DMS79 (cell line): Measurements from ENCODE around the gene PIK3R2.
A peak's percentile ranks its signal among the peaks of the same experiment; 100 is the strongest.

ENCODE experiments used
- DNase-seq: peaks from one replicate; lab custom pipeline; 2025; lab: John Stamatoyannopoulos, UW

PIK3R2 gene

DNA sequence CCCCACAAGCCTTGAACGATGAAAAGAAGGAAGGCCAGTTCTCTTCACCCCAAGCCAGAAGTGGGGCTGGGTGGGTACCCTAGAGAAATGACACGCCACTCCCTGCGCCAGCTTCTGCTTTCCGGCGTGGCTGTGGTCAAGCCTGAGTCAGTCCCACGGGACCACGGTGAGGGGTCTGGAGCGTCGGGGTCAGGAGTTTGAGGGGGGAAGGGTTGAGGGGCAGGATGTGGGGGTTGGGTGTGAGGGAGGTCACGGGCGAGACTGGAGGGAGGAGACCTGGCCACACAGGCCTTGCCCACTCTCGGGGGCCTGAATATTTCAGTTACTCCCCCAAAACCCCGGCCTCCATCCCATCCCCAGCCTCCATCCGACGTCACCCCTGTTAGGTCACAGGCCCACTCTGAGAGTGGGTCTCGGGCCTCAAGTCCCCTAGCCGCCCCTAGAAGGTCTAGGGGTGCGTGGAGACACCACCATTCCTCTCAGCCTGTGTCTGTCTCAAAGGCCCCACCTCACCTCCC is 20.1 kb downstream of the PIK3R2 start:
- DNase-seq: no peak

DNA sequence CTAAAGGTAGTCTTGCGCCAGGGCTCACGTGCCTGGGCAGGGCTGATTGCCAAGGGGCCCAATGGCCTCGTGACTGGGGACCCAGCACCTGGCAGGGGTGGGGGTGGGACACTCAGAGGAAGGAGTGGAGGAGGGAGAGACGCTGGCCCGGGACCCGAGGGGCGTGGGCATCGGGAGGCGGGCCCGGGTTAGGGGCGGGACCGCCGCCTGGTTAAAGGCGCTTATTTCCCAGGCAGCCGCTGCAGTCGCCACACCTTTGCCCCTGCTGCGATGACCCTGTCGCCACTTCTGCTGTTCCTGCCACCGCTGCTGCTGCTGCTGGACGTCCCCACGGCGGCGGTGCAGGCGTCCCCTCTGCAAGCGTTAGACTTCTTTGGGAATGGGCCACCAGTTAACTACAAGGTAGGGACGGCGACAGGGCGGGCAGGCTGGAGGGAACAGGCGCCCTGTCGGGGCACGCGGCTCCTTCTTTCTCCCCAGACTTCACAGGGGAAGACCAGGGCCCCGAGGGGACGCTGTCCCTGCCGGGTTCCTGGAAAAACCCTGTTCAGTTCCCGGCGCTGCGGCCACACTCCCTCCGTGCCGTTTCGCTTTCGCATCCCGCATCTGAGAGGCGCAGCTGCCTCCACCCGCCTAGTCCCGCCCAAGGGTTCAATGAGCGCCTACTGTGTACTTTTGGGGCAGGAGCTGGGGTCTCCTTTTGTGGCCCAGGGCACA is 20.8 kb downstream of the PIK3R2 start, which contains the start of gene IFI30:
TSS of gene IFI30 (plus strand) at position 242 of the 717 bp plus-strand sequence. CDS start at position 271, 29 bp downstream.
- peak; percentile 92 for DNase-seq

DNA sequence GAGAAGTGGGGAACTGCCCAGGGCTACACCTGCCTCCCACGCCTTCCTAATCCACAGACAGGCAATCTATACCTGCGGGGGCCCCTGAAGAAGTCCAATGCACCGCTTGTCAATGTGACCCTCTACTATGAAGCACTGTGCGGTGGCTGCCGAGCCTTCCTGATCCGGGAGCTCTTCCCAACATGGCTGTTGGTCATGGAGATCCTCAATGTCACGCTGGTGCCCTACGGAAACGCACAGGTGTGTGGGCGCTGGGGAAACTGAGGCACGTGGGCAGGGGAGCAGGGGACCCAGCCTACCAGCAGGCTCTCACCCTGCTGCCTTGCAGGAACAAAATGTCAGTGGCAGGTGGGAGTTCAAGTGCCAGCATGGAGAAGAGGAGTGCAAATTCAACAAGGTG is 22.0 kb downstream of the PIK3R2 start:
- DNase-seq: no peak

DNA sequence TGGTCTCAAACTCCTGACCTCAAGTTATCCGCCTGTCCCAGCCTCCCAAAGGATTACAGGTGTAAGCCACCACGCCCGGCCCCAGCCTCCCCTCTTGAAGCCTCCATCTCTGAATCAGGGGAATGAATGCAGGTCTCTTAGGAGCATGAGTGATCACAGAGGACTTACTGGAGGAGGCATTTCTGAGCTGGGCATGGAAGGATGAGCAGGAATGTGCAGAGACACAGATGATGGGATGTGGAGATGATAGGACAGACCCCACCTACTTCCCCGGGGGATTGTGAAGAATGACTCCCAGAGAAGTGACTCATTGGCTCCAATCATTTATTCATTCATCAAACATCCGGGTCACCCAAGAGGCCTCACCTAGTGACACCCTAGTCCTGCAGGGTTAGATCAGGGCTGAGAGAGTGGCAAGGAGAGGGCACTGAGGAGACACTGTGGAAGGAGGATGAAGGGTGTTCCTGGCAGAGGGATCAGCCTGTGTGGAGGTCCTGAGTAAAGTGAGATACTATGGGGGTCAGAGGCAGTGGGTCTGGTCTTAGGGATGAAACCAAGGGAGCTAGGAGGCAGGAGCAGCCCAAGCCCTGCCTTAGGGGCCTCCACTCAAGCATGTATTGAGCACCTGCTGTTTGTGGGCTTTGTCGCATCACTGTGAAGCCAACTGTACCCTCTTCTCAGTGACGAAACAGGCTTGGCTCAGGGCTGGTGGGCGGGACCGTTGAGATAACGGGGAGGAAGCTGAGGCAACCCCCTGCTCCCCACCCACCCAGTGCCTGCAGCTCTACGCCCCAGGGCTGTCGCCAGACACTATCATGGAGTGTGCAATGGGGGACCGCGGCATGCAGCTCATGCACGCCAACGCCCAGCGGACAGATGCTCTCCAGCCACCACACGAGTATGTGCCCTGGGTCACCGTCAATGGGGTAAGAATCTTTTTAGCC is 23.7 kb downstream of the PIK3R2 start:
- no peak for DNase-seq

DNA sequence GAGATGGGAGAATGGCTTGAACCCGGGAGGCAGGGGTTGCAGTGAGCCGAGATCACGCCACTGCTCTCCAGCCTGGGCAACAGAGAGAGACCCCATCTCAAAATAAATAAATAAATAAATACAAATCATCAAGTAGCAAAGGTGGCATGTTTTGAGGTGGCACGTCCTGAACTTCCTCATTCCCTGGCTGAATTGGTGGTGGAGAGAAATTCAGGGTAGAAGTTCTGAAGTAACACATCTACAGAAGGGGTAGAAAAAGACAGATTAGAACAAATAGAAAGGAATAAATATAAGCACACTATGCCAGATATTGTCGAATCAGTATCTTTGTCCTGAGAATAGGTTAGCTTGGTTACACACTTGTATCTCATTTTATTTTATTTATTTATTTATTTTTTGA is 27.0 kb downstream of the PIK3R2 start:
- DNase-seq: no peak

DNA sequence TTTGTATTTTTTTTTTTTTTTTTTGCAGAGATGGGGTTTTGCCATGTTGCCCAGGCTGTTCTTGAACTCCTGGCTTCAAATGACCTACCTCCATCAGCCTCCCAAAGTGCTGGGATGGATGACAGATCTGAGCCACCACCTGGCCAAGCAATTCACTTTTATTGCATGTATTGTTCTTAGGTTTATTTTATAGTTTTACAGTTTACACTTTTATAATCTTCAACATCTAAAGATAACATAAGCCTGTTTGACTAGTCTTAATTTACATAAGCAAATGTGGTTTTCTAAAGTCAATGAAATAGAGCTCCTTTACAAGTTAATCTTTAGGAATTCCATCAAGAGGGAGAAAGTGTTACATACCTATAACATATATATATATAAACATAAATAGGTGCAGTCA is 30.6 kb downstream of the PIK3R2 start:
- no peak for DNase-seq

DNA sequence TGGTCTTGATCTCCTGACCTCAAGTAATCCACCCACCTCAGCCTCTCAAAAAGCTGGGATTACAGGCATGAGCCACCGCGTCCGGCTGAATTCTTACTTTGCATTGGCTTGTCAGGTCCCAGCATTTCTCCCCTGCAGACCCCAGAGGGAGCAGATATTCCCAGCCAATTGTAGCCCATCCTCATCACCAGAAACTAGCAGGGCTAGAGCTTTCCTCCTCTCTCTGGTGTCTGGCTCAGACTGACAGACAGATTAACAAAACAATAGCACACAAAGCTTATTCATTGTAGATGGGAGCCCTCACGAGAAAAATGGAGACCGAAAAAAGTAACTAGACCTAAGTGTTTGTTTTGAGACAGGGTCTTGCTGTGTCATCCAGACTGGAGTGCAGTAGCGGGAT is 32.6 kb downstream of the PIK3R2 start:
- DNase-seq: no peak

DNA sequence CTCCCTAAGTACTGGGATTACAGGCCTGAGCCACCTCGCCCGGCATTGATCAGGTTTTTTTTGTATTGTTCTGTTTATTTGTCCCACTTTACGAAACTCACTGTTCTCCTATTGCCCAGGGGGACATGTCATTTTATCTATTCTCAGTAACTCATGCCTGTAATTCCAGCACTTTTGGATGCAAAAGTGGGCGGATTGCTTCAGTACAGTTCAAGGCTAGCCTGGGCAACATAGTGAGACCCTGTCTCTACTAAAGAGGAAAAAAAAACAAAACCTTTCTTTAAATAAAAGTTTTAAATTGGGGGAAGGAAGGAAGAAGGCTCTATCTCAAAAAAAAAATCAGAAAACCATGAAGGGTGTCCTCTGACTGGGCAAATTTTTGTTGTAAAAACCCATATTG is 37.3 kb downstream of the PIK3R2 start:
- DNase-seq: no peak

DNA sequence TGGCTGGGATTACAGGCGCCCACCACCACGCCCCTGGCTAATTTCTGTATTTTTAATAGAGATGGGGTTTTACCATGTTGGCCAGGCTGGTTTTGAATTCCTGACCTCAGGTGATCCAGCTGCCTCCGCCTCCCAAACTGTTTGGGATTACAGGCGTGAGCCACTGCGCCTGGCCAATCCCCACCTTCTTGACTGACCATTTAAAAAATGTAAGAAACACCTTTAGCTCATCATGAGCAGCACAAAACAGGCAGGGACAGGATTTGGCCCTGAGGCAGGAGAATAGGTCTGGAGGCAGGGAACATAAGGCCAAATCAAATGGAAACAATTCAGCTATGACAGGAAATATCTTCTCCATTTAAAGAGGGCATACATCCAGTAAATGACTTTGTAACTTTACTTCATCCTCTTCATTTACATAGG is 38.7 kb downstream of the PIK3R2 start:
- DNase-seq: no peak

DNA sequence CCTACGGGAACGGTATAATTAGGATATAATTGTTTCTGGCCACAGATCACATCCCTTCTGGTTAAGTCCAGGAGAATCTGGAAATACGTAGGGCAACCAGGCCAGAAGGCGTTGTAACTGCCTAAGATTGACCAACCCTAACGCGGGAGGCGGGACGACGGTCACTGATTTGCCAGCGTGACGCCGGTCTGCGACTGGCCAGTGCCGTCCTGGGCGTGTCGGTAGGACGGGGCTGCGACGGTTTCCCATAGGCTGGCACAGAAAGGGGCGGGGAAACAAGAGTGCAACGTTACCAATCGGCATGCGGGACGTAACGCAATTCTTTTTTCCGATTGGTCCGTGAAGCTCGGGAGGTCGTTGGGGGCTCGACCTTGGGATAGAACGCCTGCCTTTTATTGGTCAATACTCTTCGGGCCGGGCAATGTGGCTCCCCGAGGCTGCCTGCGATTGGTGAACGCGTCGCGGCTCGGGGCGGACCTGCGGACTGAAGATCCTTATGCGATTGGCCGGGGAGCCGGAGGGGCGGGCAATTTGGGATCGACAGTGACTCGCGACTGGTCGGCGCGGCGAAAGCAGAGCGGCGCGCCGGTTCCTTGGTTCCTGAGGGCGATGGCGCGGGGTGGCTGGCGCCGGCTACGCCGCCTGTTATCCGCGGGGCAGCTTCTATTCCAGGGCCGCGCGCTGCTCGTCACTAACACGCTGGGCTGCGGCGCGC is 39.9 kb downstream of the PIK3R2 start, which contains the start of gene MPV17L2:
TSS of gene MPV17L2 (plus strand) at position 546 of the 715 bp plus-strand sequence. CDS start at position 610, 64 bp downstream.
- peak; percentile 100 for DNase-seq

DNA sequence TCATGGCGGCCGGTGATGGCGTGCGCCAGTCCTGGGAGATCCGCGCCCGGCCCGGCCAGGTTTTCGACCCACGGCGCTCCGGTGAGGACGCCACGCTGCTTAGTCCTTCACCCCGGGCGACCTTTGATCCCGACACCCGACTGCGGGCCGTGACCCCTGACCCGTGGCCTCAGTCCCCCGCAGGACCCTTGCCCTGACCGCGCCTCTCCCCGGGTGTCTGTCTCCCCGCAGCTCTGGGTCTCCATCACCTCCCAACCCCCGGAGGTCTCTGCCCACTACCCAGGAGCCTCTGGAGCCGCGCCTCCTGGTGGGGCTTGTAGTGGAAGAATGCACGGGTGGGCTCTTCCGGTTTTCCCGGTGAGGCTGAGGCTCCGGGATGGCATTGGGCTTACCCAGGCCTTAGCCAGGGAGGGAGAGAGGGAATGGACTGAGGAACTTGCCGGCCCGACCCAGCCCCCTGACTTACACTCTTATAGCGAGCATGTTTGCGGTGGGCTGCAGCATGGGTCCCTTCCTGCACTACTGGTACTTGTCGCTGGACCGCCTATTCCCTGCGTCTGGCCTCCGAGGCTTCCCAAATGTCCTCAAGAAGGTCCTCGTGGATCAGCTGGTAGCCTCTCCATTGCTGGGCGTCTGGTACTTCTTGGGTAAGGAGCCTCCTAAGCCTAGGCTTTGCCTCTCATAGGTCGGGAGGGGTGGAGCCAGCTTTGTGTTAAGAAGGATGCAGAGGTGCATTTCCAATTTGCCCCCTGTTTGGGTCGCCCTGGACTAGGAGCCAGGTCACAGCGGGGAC is 40.6 kb downstream of the PIK3R2 start:
- DNase-seq: no peak

DNA sequence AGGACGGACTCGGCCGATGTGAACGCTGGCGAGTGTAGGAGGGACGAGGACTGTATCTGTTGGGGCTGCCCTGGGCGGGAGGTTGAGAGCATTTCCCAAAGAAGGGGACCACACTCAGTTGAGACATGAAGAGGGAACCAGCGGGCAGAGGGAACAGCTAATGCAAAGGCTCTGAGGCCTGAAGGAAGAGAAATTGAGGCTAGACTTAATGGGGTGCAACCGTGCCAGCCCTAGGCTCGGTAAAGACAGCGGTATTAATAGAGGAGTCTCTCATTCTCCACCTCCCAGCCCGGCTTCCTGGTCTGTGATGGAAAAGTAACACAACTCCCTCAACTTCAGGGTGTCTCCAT is 41.2 kb downstream of the PIK3R2 start:
- DNase-seq: no peak

DNA sequence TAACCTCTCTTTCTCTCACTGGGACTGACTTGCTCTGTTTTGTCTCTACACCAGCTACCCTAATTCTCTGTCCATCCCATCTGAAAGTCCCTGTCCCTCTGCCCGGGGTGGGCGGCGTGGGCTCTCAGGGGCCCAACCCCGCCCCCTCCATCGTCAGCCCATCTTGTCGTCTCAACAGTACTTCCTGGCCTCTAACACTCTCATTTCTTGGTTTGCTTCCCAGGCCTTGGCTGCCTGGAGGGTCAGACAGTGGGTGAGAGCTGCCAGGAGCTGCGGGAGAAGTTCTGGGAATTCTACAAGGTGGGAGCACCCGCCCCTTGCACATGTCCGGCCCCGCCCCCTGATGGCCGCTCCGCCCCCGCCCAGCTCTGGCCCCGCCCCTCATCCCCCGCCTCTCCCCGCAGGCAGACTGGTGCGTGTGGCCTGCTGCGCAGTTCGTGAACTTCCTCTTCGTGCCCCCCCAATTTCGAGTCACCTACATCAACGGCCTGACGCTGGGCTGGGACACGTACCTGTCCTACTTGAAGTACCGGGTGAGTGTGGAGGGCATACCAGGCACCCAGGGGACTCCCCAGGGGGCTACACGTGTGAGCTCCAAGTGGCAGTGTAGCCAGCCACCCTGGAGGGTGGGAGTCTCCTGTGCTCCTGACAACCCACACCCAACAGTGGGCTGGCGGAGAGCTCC is 41.7 kb downstream of the PIK3R2 start:
- no peak for DNase-seq

DNA sequence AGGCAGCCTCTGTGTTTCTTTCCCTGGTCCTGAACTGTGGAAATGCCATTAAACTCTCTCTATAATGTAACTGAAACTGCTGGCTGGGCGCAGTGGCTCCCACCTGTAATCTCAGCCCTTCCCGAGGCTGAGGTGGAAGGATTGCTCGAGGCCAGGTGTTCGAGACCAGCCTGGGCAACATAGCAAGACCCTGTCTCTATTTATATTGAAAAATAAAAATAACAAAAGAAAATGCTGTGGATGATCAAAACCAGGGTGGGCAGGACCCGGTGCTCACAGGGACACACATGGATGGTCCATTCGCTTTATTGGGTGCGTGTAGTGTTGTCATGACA is 43.5 kb downstream of the PIK3R2 start:
- DNase-seq: no peak

DNA sequence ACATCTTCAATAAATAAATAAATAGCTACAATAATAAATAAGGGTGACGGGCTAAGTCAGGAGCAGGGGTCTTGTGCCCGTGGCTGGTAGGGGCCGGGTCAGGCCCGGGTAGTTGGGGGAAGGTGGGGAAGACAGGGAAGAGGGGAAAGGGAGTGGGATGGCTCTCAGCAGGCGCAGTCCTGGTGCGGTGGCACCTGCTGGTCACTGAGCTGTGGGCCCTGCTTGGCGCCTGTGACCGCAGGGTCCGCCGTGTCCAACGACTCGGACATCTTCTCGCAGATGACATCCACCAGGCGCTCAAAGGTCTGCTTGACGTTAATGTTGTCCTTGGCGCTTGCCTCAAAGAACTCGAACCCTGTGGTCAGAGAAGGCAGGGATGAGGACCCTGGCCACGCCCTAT is 44.3 kb downstream of the PIK3R2 start:
- no peak for DNase-seq

DNA sequence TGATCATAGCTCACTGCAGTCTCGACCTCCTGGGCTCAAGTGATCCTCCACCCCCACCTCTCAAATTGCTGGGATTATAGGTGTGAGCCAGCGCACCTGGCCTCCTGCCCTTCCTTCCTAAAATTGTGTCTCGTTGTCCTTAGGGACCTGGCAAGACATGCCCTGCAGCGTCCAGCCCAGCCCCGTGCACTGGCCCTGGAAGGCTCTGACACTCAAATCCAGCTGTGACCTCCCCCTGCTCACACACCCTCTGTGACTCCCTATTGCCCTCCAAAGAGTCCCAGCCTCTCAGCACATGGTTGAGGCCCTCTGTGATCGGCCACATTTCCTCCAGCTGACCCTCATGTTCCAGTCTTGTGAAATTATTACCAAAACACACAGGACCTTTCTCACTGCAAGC is 45.0 kb downstream of the PIK3R2 start:
- no peak for DNase-seq

DNA sequence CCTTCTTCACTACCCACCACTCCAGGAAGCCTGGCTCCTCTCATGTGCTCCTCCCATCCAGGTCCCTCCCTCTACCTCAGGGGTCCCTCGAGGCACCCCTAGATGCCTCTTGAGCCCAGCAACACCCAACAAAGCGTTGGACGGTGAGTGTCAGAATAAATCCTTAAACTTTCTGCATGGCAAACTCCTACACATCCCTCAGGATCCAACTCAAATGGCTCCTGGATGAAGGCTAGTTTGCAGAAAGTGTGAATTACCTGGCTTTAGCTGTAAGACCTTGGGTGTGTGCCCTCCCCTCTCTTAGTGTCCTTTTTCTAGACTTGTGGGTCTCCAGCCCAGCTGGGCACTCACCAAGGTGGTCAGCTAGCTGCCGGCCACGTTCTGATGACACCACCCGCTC is 45.4 kb downstream of the PIK3R2 start:
- DNase-seq: no peak

DNA sequence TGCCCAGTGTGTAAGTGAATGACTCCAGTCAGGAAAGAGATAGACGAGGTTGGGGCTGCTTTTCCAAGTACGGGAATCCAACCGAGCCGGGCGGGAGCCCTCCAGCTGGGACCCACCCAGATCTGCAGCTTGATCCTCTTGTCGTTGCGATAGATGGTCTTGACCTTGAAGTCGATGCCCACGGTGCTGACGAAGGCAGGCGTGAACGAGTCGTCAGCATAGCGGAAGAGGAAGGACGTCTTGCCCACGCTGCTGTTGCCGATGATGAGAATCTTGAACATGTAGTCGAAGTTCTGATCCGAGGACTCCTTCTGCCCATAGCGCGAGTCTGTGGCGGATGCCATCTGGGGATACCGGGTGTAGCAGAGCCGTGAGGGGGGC is 49.4 kb downstream of the PIK3R2 start:
- no peak for DNase-seq

DNA sequence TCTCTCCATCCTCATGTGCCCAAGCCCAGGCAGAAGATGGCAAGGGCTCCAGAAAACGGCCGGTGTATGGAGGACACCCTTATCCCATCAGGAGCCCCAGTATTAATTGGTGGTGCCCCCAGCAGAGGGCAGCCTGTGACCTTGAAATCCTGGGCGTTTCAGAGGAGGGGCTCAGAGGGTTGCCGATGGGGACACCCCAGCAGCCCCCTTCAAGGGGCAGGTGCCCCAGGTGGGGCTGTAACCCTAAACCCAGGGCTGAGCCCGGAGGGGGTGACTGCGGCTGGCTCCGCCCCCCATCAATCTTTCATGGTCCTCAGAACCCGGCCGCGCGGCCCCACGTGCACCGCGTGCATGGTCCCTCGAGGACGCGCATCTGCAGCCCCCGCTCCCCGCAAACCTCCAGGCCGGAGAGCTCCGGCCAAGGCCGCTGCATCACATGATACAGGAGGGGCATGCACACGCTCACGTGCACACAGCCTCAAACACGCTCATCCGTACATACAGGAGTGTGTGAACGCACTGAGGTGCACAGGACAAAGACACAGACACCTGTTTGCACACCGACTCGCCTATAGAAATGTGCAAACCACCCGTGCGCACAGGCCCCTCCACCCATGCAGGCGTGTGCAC is 49.9 kb downstream of the PIK3R2 start:
- peak; percentile 20 for DNase-seq

DNA sequence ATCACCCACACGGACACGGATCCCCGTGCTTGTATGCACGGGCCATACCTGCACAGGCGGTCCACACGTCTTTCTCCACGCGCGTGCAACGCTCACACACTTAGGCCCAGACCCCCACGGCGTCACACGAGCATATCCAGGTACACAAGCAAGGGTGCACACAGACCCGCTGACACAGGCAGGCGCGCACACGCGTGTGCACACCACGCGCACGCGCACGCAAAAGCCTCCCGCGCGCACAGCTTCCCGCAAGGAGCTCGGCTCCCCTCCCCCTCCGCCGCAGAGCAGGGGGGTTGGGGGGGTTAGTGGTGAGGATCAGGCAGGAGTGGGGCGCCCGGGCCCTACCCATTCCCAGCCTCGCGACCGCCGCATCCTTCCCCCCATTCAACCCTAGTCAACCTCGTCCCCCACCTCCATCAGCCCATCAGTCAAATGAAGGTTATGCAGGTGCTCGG is 50.5 kb downstream of the PIK3R2 start:
- no peak for DNase-seq
